Activated naive CD8-positive, alpha-beta T cell treated with anti-CD3 and anti-CD28 coated beads, Interleukin-2, amount 10 ng/mL, durations not matched to agents 7 days and 5 days (primary cell): ENCODE data around the gene MEGF6. TPM values are rescaled to one million over a fixed set of nuclear protein-coding genes. Genes with fewer than 3 reads are reported as not detected.

Source experiments
- ATAC-seq: fragments of 150-1000 bp; cut with Tn5 transposase; one replicate; pipeline ENCODE4 v1.10.0; 2021; ENCODE audit warnings: low read depth, moderate library complexity
- POLR2A ChIA-PET: fragments of 350-600 bp; sonication (Branson Sonifier 250); formaldehyde crosslinking; loops from one replicate; lab custom pipeline; 2021; ENCODE audit warnings: antibody characterized with exemption; lab: Charles Lee
- DNase-seq: peaks from one replicate; pipeline ENCODE4 v3.0.0; 2021
- H3K27ac Mint-ChIP-seq: one replicate; pipeline ENCODE4 v1.8.0; 2022; ENCODE audit warnings: mild to moderate bottlenecking, mixed read lengths
- H3K27me3 Mint-ChIP-seq: one replicate; pipeline ENCODE4 v1.8.0; 2022; ENCODE audit warnings: mild to moderate bottlenecking, moderate library complexity, mixed read lengths
- H3K36me3 Mint-ChIP-seq: one replicate; pipeline ENCODE4 v1.8.0; 2021; ENCODE audit warnings: mild to moderate bottlenecking, mixed read lengths
- H3K4me1 Mint-ChIP-seq: one replicate; pipeline ENCODE4 v1.8.0; 2021; ENCODE audit warnings: mixed read lengths
- H3K4me3 Mint-ChIP-seq: one replicate; pipeline ENCODE4 v1.8.0; 2022; ENCODE audit warnings: mild to moderate bottlenecking, moderate library complexity, mixed read lengths
- H3K9me3 Mint-ChIP-seq: one replicate; pipeline ENCODE4 v1.8.0; 2021; ENCODE audit warnings: mixed read lengths
- total RNA-seq, 2 experiments: library from RNA; stranded (reverse); gene quantifications; one replicate each; pipeline ENCODE4 v1.2.3, GENCODE V29; 2021

Gene MEGF6
- total RNA-seq, 2 experiments from 2014 or later = 56.6 TPM

DNA sequence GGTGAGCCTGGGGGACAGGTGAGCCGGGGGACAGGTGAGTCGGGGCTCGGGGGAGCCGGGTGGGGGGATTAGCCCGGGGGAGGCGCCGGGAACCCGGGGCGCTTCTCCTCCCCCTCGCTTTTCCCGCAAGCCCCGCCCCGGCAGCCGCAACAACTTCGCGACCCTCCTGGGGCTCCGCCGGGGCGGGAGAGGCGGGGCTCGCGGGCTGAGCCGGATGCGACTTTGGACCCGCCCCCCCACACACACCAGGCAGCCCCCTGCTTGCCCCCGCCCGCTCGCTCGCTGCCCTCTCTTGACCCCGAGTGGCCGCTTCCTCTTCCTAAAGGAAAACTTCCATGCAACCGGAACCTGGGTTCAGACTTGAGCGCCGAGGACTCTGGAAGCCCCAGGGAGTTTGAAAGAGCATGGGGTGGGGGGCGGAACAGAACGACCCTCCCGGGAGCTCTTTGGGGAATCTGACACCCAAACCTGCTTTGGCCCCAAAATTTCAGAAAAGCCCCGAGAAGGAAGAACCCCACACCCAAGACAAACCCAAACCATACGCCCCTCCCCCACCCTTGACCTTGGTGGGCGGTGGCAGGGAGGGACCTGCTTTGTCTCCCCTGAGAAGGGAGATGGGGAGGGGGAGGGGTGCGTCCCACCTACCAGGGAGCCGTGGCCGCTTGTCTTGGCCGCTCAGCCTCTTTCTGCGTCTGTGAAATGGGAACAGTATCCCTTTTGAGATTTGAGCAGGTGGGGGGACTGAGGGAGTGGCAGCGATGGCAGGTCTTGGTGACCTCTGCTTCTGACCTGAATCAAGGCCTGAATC lies 156.3 kb downstream of the MEGF6 start:
- ATAC-seq (no peak), DNase-seq (no peak)
- Mint-ChIP-seq H3K4me1 (no peaks in the 10 kb centered on the region), H3K4me3 (no peak overlapping the region), H3K27me3 (peaks cover 5% of the 10 kb centered on the region), H3K36me3 (no peaks in the 10 kb centered on the region), H3K9me3 (no peaks in the 10 kb centered on the region), H3K27ac (no peak overlapping the region)
- POLR2A ChIA-PET = no interaction called here

DNA sequence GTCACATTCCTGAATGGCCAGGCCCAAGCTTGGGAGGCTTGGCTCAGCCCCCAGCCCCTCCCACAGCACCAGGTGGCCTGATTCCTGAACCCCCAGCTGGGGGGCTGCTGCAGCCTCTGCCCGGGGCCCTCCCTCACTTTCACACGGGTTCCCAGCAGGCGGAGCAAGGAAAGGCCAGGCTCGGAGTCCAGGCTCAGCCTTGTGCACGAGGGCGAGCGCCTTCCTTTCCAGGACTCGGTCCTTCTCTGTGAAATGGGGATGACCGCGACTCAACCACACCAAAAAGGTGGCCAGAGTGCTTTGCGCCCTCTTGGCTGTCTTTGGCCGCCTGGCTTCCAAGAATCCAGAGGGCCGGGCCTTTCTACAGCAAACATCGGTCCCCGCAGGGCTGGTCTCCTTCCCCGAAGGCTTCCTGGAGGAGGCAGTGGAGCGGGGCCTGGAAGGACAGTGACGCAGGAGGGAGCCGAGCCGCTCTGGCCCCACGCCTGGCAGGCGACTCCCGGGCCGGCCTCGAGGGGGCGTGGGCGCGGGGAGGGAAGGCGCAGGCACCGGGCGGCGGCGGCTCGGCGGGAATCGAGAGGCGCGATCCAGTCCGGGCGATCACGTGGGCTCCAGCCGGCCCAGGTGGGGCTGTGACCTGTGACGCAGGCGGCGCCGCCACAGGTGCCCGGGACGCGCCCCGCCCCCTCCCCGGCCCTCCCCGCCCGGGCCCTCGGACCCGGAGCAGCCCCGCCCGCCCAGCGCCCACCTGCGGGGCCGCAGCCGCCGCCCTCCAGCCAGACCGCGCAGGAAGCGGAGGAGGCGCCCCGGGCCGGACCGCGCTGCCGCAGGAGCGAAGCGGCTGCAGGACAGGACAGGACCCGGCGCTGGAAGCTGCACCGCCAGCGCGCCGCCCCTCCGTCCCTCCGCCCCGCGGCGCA lies 157.2 kb downstream of the MEGF6 start, which contains the start of gene ARHGEF16:
Gene ARHGEF16 (plus strand): TSS at position 775 of the 920 bp plus-strand sequence. CDS start 8,420 bp downstream, outside the sequence.
- peak; percentile 12 for ATAC-seq
- Mint-ChIP-seq H3K9me3 (no peaks in the 10 kb centered on the region), H3K27ac (no peak within 1 kb of the TSS), H3K4me3 (peak within 1 kb of the TSS; percentile 53), H3K27me3 (peaks cover 8% of the 10 kb centered on the region), H3K4me1 (no peaks in the 10 kb centered on the region), H3K36me3 (no peaks in the 10 kb centered on the region)
- POLR2A ChIA-PET = no interaction called here
- DNase-seq = peak; percentile 50

DNA sequence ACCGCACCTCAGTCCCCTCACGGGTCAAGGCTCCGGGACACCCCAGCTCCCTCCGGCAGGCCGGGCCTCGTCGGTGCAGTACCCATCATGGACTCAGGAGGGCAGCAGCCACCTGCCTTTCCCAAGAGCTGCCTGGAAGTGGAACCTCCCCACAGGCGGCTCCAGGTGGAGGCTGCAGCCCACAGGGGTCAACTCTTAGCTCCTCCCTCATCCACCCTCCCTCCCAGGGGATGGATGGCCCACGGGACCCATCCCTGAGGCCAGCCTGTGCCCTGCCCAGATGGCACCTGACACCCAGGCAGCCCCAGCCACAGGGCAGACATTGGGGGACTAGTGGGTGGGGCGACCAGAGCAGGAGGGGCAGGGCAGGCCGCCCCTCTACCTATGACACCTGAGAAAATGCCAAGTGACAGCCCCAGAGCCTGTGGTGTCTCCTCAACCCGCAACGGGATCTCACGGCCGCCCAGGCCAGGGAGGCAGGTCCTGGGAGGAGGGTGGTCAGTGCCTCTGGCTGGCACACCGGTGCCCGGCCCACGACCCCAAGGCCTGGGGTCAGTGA lies 158.0 kb downstream of the MEGF6 start:
- no peaks in the 10 kb centered on the region for H3K9me3 Mint-ChIP-seq
- H3K36me3 Mint-ChIP-seq = no peaks in the 10 kb centered on the region
- POLR2A ChIA-PET = no interaction called here
- no peak overlapping the region for H3K4me3 Mint-ChIP-seq
- H3K27ac Mint-ChIP-seq = no peak overlapping the region
- H3K27me3 Mint-ChIP-seq = peaks cover 8% of the 10 kb centered on the region
- peak; percentile 69 for ATAC-seq
- peak; percentile 81 for DNase-seq
- H3K4me1 Mint-ChIP-seq = no peaks in the 10 kb centered on the region

DNA sequence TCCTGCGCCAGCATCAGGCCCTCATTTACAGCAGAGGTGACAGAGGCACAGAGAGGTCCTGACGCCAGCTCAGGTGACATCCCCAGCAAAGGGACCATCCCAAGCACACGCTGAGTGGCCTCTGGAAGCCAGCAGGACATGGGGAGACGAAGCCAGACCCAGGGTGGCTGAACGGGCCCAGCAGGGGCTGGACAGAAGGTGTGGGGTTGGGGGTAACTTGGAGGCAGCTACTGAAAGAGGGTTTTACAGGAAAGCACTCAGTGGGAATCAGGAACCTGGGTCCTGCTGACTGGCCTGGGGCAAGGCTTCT lies 158.5 kb downstream of the MEGF6 start:
- H3K27ac Mint-ChIP-seq = no peak overlapping the region
- H3K9me3 Mint-ChIP-seq = no peaks in the 10 kb centered on the region
- H3K4me3 Mint-ChIP-seq = no peak overlapping the region
- POLR2A ChIA-PET = no interaction called here
- no peaks in the 10 kb centered on the region for H3K4me1 Mint-ChIP-seq
- H3K36me3 Mint-ChIP-seq = no peaks in the 10 kb centered on the region
- no peak for DNase-seq
- peaks cover 10% of the 10 kb centered on the region for H3K27me3 Mint-ChIP-seq
- no peak for ATAC-seq

DNA sequence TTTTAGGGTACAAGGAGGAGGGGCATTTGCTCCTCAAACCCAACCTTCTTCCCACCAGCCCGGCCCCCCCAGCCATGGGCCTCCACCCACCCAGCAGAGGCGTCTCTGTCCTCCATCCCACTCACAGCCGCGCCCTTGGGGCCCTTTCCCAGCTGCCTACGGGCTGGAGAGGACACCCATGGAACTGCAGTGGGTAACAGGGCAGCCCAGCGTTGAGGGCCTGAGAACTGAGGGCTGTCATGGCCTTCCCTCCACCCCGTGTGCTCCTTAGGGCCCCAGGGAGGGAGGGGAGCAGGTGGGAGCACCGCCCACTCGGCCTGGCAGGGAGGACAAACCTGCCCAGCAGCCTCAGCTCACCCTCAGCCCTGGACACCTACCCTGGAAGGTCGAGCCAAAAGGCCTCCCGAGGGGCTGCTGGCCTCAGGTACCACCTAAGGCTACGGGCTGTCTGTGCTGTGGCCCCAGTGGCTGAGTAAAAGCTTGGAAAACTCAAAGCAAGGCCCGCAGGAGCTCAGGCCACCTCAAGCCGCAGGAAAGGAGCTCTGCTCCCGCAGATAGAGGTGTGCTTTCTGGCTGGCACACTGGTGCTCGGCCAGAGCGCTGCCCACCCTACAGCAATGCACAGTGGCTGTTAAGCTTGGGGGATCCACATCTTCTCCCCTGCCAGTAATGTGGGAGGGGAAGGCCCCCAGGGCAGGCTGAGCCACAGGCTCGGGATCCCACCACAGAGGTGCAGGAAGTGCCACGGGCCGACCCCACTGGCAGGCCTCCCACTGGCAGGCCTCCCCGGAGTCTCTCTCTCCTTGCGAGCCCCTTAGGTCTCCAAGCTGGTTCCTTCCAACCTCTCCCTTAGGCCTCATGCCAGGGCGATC lies 159.1 kb downstream of the MEGF6 start:
- ATAC-seq (no peak), DNase-seq (no peak)
- no peak overlapping the region for H3K27ac Mint-ChIP-seq
- H3K36me3 Mint-ChIP-seq = no peaks in the 10 kb centered on the region
- peaks cover 13% of the 10 kb centered on the region for H3K27me3 Mint-ChIP-seq
- POLR2A ChIA-PET = no interaction called here
- H3K4me1 Mint-ChIP-seq = no peaks in the 10 kb centered on the region
- H3K4me3 Mint-ChIP-seq = no peak overlapping the region
- H3K9me3 Mint-ChIP-seq = no peaks in the 10 kb centered on the region

DNA sequence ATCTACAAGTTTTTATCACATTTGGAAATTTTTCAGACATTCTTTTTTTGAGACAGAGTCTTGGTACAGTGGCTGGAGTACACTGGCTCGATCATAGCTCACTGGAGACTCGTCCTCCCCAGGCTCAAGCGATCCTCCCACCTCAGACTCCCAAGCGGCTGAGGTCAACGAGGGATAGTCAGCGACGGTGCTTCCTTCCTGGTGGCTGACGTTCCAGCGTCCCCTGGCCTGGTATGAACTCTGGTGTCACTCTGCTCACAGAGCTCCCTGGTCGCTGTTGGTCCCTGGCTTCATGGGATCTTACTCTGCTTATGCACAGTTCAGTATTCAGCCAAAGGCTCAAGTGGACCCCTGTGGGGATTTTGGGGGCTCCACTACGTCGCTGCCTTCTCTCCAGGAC lies 160.3 kb downstream of the MEGF6 start:
- POLR2A ChIA-PET = no interaction called here
- Mint-ChIP-seq H3K4me1 (no peaks in the 10 kb centered on the region), H3K27ac (no peak overlapping the region), H3K4me3 (no peak overlapping the region), H3K27me3 (peaks cover 18% of the 10 kb centered on the region), H3K36me3 (no peaks in the 10 kb centered on the region), H3K9me3 (peaks cover 1% of the 10 kb centered on the region)
- ATAC-seq (no peak), DNase-seq (no peak)

DNA sequence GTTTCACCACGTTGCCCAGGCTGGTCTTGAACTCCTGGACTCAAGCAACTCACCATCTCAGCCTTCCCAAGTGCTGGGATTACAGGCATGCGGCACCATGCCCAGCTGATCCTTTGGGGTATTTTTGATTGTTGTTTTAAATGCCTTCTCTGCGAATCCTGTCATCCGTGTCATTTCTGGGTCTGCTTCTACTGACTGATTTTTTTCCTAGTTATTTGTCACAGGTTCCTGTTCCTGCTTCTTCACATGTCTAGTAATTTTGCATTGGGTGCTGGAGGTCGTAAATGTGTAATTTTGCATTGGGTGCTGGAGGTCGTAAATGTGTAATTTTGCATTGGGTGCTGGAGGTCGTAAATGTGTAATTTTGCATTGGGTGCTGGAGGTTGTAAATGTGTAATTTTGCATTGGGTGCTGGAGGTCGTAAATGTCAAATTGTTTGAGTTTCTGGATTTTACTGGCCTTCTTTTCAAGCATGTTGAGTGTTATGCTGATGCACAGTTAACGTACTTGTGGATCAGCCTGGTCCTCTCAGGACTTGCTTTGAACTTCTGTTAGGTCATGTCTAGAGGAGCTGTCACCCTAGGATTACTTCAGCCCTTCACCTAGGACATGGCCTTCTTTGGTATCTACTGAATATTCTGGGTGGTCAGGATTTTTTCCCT lies 161.0 kb downstream of the MEGF6 start:
- Mint-ChIP-seq H3K27me3 (peaks cover 18% of the 10 kb centered on the region), H3K27ac (no peak overlapping the region), H3K4me3 (no peak overlapping the region), H3K4me1 (no peaks in the 10 kb centered on the region), H3K9me3 (peaks cover 1% of the 10 kb centered on the region), H3K36me3 (no peaks in the 10 kb centered on the region)
- POLR2A ChIA-PET = interaction anchor here (0.7 kb wide), 1 partner anchor 81 kb away, joined by 3 read pairs; no protein-coding TSS in a partner anchor
- no peak for ATAC-seq
- DNase-seq = no peak

DNA sequence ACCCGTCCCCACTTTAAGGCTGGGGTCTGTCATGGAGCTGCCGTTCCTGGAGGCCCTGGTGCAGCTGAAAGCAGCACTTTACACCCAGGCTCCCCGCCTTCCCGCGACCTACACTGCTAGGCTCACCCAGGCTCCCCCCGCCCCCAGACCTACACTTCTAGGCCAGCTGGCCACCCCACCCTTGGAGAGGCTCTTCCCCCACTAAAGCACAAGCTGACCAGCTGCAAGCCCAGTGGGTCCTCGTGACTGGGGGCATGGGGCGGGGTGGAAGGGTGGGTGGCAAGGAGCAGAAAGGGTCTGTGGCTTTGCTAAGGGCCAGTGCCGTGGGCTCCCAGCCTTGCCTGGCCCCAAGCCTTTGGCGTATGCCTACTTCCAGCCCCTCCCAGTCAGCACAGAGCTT lies 166.6 kb downstream of the MEGF6 start:
- H3K27ac Mint-ChIP-seq = no peak overlapping the region
- no peak for ATAC-seq
- DNase-seq = no peak
- H3K9me3 Mint-ChIP-seq = peaks cover 1% of the 10 kb centered on the region
- H3K4me1 Mint-ChIP-seq = no peaks in the 10 kb centered on the region
- peaks cover 18% of the 10 kb centered on the region for H3K27me3 Mint-ChIP-seq
- H3K36me3 Mint-ChIP-seq = no peaks in the 10 kb centered on the region
- POLR2A ChIA-PET = no interaction called here
- no peak overlapping the region for H3K4me3 Mint-ChIP-seq

DNA sequence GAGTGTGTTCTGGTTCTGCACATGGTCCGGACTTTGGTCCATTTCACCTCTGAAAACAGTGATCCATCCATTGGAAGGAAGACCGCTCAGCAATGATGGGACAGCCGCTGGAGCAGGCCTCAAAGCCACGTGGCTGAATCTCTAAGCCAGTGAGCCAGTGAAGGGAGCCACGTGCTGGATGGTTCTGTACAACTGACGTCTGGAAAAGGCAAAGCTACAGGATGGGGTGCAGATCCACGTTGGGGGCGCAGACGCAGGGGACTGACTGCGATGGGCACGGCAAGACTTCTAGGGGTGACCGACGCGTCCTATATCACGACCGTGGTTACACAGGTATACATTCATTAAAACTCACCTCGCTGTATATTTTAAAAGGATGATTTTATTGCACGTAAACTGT lies 167.0 kb downstream of the MEGF6 start:
- Mint-ChIP-seq H3K27me3 (peaks cover 15% of the 10 kb centered on the region), H3K4me1 (no peaks in the 10 kb centered on the region), H3K27ac (no peak overlapping the region), H3K4me3 (no peak overlapping the region), H3K36me3 (no peaks in the 10 kb centered on the region), H3K9me3 (peaks cover 1% of the 10 kb centered on the region)
- POLR2A ChIA-PET = no interaction called here
- DNase-seq = no peak
- ATAC-seq = no peak

DNA sequence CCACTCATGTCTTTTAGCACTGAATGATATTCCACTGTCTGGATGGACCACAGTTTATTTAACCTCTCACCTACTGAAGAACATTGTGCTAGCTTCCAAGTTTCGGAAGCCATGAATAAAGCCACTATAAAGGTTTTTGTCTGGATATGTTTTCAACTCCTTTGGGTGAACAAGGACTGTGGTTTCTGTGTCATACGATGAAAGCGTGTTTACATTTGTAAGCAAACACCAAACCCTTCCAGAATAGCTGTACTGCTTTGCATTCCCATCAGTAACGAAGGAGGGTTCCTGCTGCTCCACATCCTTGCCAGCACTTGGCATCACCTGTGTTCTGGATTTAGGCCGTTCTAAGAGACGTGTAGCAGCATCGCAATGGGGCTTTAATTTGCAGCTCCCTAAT lies 167.5 kb downstream of the MEGF6 start:
- no peak for ATAC-seq
- no peak overlapping the region for H3K27ac Mint-ChIP-seq
- H3K27me3 Mint-ChIP-seq = peaks cover 15% of the 10 kb centered on the region

DNA sequence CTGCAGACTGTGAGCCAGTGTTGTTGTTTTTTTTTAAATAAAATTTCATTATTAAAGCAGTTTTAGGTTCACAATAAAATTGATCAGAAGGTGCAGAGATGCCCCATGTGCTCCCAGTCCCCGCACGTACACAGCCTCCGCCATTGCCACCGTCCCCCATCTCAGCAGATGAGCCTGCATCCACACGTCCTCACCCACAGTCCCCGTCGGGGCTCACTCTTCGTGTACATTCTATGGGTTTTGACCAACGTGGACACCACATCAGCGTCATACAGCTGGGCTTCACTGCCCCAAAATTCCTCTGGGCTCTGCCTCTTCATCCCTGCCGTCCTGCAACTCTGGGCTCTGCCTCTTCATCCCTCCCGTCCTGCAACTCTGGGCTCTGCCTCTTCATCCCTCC lies 168.4 kb downstream of the MEGF6 start:
- POLR2A ChIA-PET = no interaction called here
- ATAC-seq (no peak), DNase-seq (no peak)
- H3K27me3 Mint-ChIP-seq = peaks cover 13% of the 10 kb centered on the region
- peaks cover 1% of the 10 kb centered on the region for H3K9me3 Mint-ChIP-seq
- no peak overlapping the region for H3K27ac Mint-ChIP-seq
- H3K36me3 Mint-ChIP-seq = no peaks in the 10 kb centered on the region
- H3K4me3 Mint-ChIP-seq = no peak overlapping the region
- no peaks in the 10 kb centered on the region for H3K4me1 Mint-ChIP-seq

More for the DNA sequence above, 167.5 kb downstream of the MEGF6 start:
- no peaks in the 10 kb centered on the region for H3K4me1 Mint-ChIP-seq
- H3K9me3 Mint-ChIP-seq = peaks cover 1% of the 10 kb centered on the region
- no peak for DNase-seq
- POLR2A ChIA-PET = no interaction called here
- no peaks in the 10 kb centered on the region for H3K36me3 Mint-ChIP-seq
- H3K4me3 Mint-ChIP-seq = no peak overlapping the region

DNA sequence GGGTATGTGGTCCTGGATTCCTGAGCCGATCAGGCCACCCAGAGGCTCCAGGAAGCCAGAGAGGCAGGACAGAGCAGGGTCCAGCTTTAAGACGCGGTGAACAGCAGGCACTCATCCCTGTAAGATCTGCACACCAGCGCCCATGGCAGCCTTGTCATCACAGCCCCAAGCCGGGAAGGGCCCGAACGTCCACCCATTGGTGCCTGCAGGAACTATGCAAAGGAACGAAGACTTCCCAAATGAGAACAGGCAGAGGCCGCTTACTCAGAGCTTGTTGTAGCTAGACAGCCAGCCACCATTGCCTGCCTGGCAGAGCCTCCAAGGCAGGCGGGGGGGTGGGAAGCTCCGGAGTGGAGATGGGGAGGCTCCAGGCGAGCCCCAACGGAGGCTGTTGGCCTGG lies 169.0 kb downstream of the MEGF6 start:
- no peak overlapping the region for H3K27ac Mint-ChIP-seq
- peaks cover 1% of the 10 kb centered on the region for H3K9me3 Mint-ChIP-seq
- H3K4me3 Mint-ChIP-seq = no peak overlapping the region
- H3K36me3 Mint-ChIP-seq = no peaks in the 10 kb centered on the region
- DNase-seq (no peak), ATAC-seq (no peak)
- no peaks in the 10 kb centered on the region for H3K4me1 Mint-ChIP-seq
- POLR2A ChIA-PET = no interaction called here
- peaks cover 12% of the 10 kb centered on the region for H3K27me3 Mint-ChIP-seq
